Measurements from ENCODE around the gene SLC39A11.

- TF ChIP-seq, protein P1, sequence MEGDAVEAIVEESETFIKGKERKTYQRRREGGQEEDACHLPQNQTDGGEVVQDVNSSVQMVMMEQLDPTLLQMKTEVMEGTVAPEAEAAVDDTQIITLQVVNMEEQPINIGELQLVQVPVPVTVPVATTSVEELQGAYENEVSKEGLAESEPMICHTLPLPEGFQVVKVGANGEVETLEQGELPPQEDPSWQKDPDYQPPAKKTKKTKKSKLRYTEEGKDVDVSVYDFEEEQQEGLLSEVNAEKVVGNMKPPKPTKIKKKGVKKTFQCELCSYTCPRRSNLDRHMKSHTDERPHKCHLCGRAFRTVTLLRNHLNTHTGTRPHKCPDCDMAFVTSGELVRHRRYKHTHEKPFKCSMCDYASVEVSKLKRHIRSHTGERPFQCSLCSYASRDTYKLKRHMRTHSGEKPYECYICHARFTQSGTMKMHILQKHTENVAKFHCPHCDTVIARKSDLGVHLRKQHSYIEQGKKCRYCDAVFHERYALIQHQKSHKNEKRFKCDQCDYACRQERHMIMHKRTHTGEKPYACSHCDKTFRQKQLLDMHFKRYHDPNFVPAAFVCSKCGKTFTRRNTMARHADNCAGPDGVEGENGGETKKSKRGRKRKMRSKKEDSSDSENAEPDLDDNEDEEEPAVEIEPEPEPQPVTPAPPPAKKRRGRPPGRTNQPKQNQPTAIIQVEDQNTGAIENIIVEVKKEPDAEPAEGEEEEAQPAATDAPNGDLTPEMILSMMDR (IDR thresholded peaks at IDR 0.05): no peak
- no peak for TF ChIP-seq POLR2AphosphoS5 (IDR thresholded peaks at IDR 0.05; ENCODE audit: low read depth, low read length)
Observed at GRCh38 chr17:73141411-73141810, 48.9 kb upstream of the SLC39A11 start.

Data from Panc1 (cell line).